K562 (cell line): Measurements from ENCODE around the gene MSRB3. TPM values are rescaled to one million over a fixed set of nuclear protein-coding genes. Genes with fewer than 3 reads are reported as not detected.

Experiments used
- DEAF1 ChIP-seq: fragments of 450-650 bp; formaldehyde crosslinking; IDR thresholded peaks from 2 replicates; pipeline ENCODE4 v1.4.0; 2020; ENCODE audit warnings: mild to moderate bottlenecking, moderate library complexity
- FOXM1 ChIP-seq, 2 experiments: fragments of 450-650 bp in 1 of 2; sonication (generic) in 1 of 2; formaldehyde crosslinking in 1 of 2; IDR thresholded peaks; 2 replicates each; pipeline versions ENCODE4 v1.6.1 to v1.9.0; 2017 to 2022; ENCODE audit warnings: low read depth in 2 of 2, mild to moderate bottlenecking in 2 of 2, missing genetic modification reagents in 1 of 2, moderate library complexity in 1 of 2
- FOXO4 ChIP-seq: fragments of 450-650 bp; formaldehyde crosslinking; IDR thresholded peaks from 2 replicates; pipeline ENCODE4 v1.4.0; 2020; ENCODE audit warnings: mild to moderate bottlenecking, moderate library complexity
- MAFG ChIP-seq: fragments of 450-650 bp; conservative IDR thresholded peaks from 2 replicates; pipeline ENCODE4 v1.6.1; 2016; ENCODE audit warnings: missing genetic modification characterization, missing compliant biosample characterization
- MEF2A ChIP-seq: IDR thresholded peaks from 2 replicates; pipeline ENCODE4 v1.6.1; 2011; ENCODE audit warnings: low read depth, mild to moderate bottlenecking, low read length, moderate library complexity; ENCODE audit not compliant: control insufficient read depth
- RAD21 ChIP-seq, 2 experiments: fragments of 250-450 bp in 1 of 2; fragments of 450-650 bp in 1 of 2; sonication (Bioruptor Pico) in 1 of 2; formaldehyde crosslinking in 1 of 2; IDR thresholded peaks in 1 of 2; conservative IDR thresholded peaks in 1 of 2; 2 replicates each; pipeline versions ENCODE4 v1.4.0 to v1.8.0; 2020 to 2022; ENCODE audit warnings: mild to moderate bottlenecking in 2 of 2, moderate library complexity in 1 of 2
- RNF2 ChIP-seq: sonication (generic); IDR thresholded peaks from 2 replicates; pipeline ENCODE4 v1.6.1; 2016
- SMC3 ChIP-seq: conservative IDR thresholded peaks from 2 replicates; pipeline ENCODE4 v1.6.1; 2011; ENCODE audit warnings: low read depth, low read length, improper control_type of control experiment; ENCODE audit not compliant: insufficient read depth
- TAF9B ChIP-seq: fragments of 450-650 bp; IDR thresholded peaks from 2 replicates; pipeline ENCODE4 v1.6.1; 2018; ENCODE audit warnings: mild to moderate bottlenecking; ENCODE audit not compliant: partially characterized antibody
- TCF7 ChIP-seq: sonication (generic); IDR thresholded peaks from 2 replicates; pipeline ENCODE4 v1.6.1; 2016; ENCODE audit warnings: antibody characterized with exemption, borderline replicate concordance
- ZNF655 ChIP-seq: fragments of 250-450 bp; sonication (Bioruptor Pico); IDR thresholded peaks from 2 replicates; pipeline ENCODE4 v1.5.0; 2021
- polyA plus RNA-seq, 8 experiments: library from polyadenylated mRNA; depleted of rRNA in 4 of 8; stranded (reverse) in 5 of 8; unstranded in 3 of 8; fragments of >200 nt; fragmentation: Nextera tagmentation in 2 of 8; fragmentation: Illumina TruSeq in 1 of 8; extraction: Ambion mirVana in 2 of 8; extraction: Trizol in 1 of 8; gene quantifications; 2 replicates each; pipeline versions ENCODE4 v1.2.1 to v1.2.3, GENCODE V29; 2011 to 2014; ENCODE audit warnings: inconsistent platforms in 1 of 8, missing spikeins in 1 of 8
- total RNA-seq, 7 experiments: library from RNA; depleted of rRNA in 6 of 7; stranded (reverse); fragments of >200 nt in 6 of 7; fragmentation: Illumina TruSeq in 2 of 7; extraction: Trizol in 2 of 7; gene quantifications; 2 replicates each; pipeline versions ENCODE4 v1.2.1 to v1.2.3, GENCODE V29; 2011 to 2021; ENCODE audit warnings: low replicate concordance in 1 of 7

Gene MSRB3
- total and polyA plus RNA-seq, 9 of the 15 experiments (the other 6 are each of a cell fraction or from before 2014, with no cell fraction given): 0.04 TPM; not detected in 8

GRCh38 chr12:65306366-65307168 lies 28.1 kb downstream of the MSRB3 start (continued):
- TF ChIP-seq DEAF1 (peak; percentile 39; the same call in 1 of the 2 replicates), TCF7 (no peak), RAD21 (CRISPR knock-in tag; conservative IDR thresholded peaks at IDR 0.05 in 1 of 2, IDR thresholded peaks at IDR 0.05 in 1 of 2) (peak; percentile 76 to 82), FOXM1 (IDR thresholded peaks at IDR 0.05; ENCODE audit: low read depth) (no peak), FOXM1 (CRISPR knock-in tag; IDR thresholded peaks at IDR 0.05; ENCODE audit: low read depth) (no peak), FOXO4 (CRISPR knock-in tag) (no peak), SMC3 (peak; percentile 41; the same call in 1 of the 2 replicates), ZNF655 (no peak), MEF2A (no peak), TAF9B (no peak), MAFG (tag) (no peak), RNF2 (no peak)
